GM23338 (cell line): ENCODE data around the gene APBB3. TPM values are rescaled to one million over a fixed set of nuclear protein-coding genes. Genes with fewer than 3 reads are reported as not detected.
A peak's percentile ranks its signal among the peaks of the same experiment; 100 is the strongest.

Experiments
- ATAC-seq: fragments of 200-7000 bp; cut with Tn5 transposase; 3 replicates; pipeline ENCODE4 v1.9.1; 2020
- DNase-seq: peaks from one replicate; pipeline ENCODE4 v3.0.0-alpha.2; 2015; ENCODE audit warnings: low spot score
- H2AFZ ChIP-seq: fragments of 200-600 bp; sonication (generic); 2 replicates; pipeline ENCODE4 v1.8.0; 2016; ENCODE audit warnings: antibody characterized with exemption, mild to moderate bottlenecking, moderate library complexity
- H3F3A ChIP-seq: fragments of 200-600 bp; sonication (generic); replicated peaks from 2 replicates; pipeline ENCODE4 v1.8.0; 2017; ENCODE audit warnings: antibody characterized with exemption, mixed run types, low read depth
- H3K27ac ChIP-seq: fragments of 200-600 bp; sonication (generic); 2 replicates; pipeline ENCODE4 v1.6.1; 2016; ENCODE audit warnings: low read depth
- H3K27me3 ChIP-seq: fragments of 200-600 bp; sonication (generic); 2 replicates; pipeline ENCODE4 v1.8.0; 2016; ENCODE audit warnings: mild to moderate bottlenecking, mixed run types, moderate library complexity; ENCODE audit not compliant: insufficient read depth
- H3K36me3 ChIP-seq: fragments of 200-600 bp; sonication (generic); 2 replicates; pipeline ENCODE4 v1.8.0; 2016; ENCODE audit warnings: mild to moderate bottlenecking; ENCODE audit not compliant: insufficient read depth
- H3K4me1 ChIP-seq: fragments of 200-600 bp; sonication (generic); 2 replicates; pipeline ENCODE4 v1.8.0; 2016; ENCODE audit warnings: mild to moderate bottlenecking, moderate library complexity; ENCODE audit not compliant: insufficient read depth
- H3K4me2 ChIP-seq: fragments of 200-600 bp; sonication (generic); 2 replicates; pipeline ENCODE4 v1.7.1; 2017; ENCODE audit warnings: mixed run types
- H3K4me3 ChIP-seq: fragments of 200-600 bp; sonication (generic); 2 replicates; pipeline ENCODE4 v1.6.1; 2016; ENCODE audit warnings: mixed run types
- H3K79me2 ChIP-seq: fragments of 200-600 bp; sonication (generic); replicated peaks from 2 replicates; pipeline ENCODE4 v1.8.0; 2017; ENCODE audit warnings: mild to moderate bottlenecking; ENCODE audit not compliant: insufficient read depth
- H3K9me2 ChIP-seq: fragments of 200-600 bp; sonication (generic); 2 replicates; pipeline ENCODE4 v1.8.0; 2017; ENCODE audit not compliant: insufficient read depth
- H4K20me1 ChIP-seq: fragments of 200-600 bp; sonication (generic); replicated peaks from 2 replicates; pipeline ENCODE4 v1.8.0; 2017; ENCODE audit warnings: mild to moderate bottlenecking; ENCODE audit not compliant: insufficient read depth
- H3K27ac Mint-ChIP-seq: 2 replicates; pipeline ENCODE4 v1.8.0; 2020; ENCODE audit warnings: inconsistent platforms, mild to moderate bottlenecking, moderate library complexity, mixed read lengths
- H3K27me3 Mint-ChIP-seq: 3 replicates; pipeline ENCODE4 v1.8.0; 2022; ENCODE audit warnings: low read depth, mild to moderate bottlenecking, moderate library complexity, mixed read lengths, inconsistent platforms; ENCODE audit not compliant: insufficient read depth, poor library complexity
- H3K36me3 Mint-ChIP-seq: 3 replicates; pipeline ENCODE4 v1.8.0; 2021; ENCODE audit warnings: low read depth, mild to moderate bottlenecking, inconsistent platforms, moderate library complexity, mixed read lengths
- H3K4me1 Mint-ChIP-seq: 3 replicates; pipeline ENCODE4 v1.8.0; 2020; ENCODE audit warnings: mild to moderate bottlenecking, inconsistent platforms, mixed read lengths
- H3K4me3 Mint-ChIP-seq: 3 replicates; pipeline ENCODE4 v1.8.0; 2021; ENCODE audit warnings: moderate library complexity, mild to moderate bottlenecking, inconsistent platforms, mixed read lengths
- H3K9me3 Mint-ChIP-seq: 3 replicates; pipeline ENCODE4 v1.8.0; 2020; ENCODE audit warnings: moderate library complexity, mild to moderate bottlenecking, inconsistent platforms, mixed read lengths
- CREB1 ChIP-seq: fragments of 250-450 bp; sonication (Bioruptor Pico); IDR thresholded peaks from 2 replicates; pipeline ENCODE4 v1.5.0; 2020; ENCODE audit warnings: low read depth, mild to moderate bottlenecking, moderate library complexity
- EZH2 ChIP-seq: fragments of 200-600 bp; sonication (generic); IDR thresholded peaks from one replicate; pipeline ENCODE4 v1.8.0; 2017; ENCODE audit warnings: antibody characterized with exemption, mild to moderate bottlenecking, low read depth; ENCODE audit not compliant: unreplicated experiment
- EZH2phosphoT487 ChIP-seq: fragments of 200-600 bp; sonication (generic); IDR thresholded peaks from one replicate; pipeline ENCODE4 v1.8.1; 2018; ENCODE audit warnings: antibody characterized with exemption; ENCODE audit not compliant: unreplicated experiment
- POLR2AphosphoS5 ChIP-seq: IDR thresholded peaks from 2 replicates; pipeline ENCODE4 v1.6.1; 2016; ENCODE audit warnings: antibody characterized with exemption, low read depth
- REST ChIP-seq: IDR thresholded peaks from one replicate; pipeline ENCODE4 v1.6.1; 2018; ENCODE audit warnings: antibody characterized with exemption; ENCODE audit not compliant: unreplicated experiment
- ZNF114 ChIP-seq: fragments of 250-450 bp; sonication (Bioruptor Pico); IDR thresholded peaks from 2 replicates; pipeline ENCODE4 v1.5.0; 2020; ENCODE audit warnings: mild to moderate bottlenecking, moderate library complexity
- polyA plus RNA-seq: library from polyadenylated mRNA; unstranded; fragments of >200 nt; fragmentation: Nextera tagmentation; extraction: Ambion mirVana; gene quantifications from 2 replicates; pipeline ENCODE4 v1.2.1, GENCODE V29; 2016
- total RNA-seq: library from RNA; depleted of rRNA; stranded (reverse); fragments of >200 nt; shearing (Covaris generic); gene quantifications from 2 replicates; pipeline ENCODE4 v1.2.3, GENCODE V29; 2014
- TF ChIP-seq, protein P1 (sequence below): IDR thresholded peaks from 2 replicates; pipeline ENCODE4 v1.6.1; 2016; ENCODE audit warnings: antibody characterized with exemption

APBB3 gene
- total and polyA plus RNA-seq, 2 experiments from 2014 or later: 9.0 to 15.4 TPM

- Mint-ChIP-seq H3K27me3 (peaks cover 20% of the 10 kb centered on the region), H3K9me3 (no peaks in the 10 kb centered on the region; the same call in 2 of the 3 replicates), H3K36me3 (peaks cover 14% of the 10 kb centered on the region), H3K4me1 (peaks cover 23% of the 10 kb centered on the region), H3K27ac (no peak overlapping the region), H3K4me3 (no peak overlapping the region; the same call in 2 of the 3 replicates)
- DNase-seq (no peak), ATAC-seq (no peak)
- H3K4me2 ChIP-seq: no peak overlapping the region
- H2AFZ ChIP-seq: no peak overlapping the region
- 0 out of 2 replicates have a peak, but pooled peaks cover 2% of the 10 kb centered on the region for H3F3A ChIP-seq
- no peaks in the 10 kb centered on the region for H3K36me3 ChIP-seq
- no peaks in the 10 kb centered on the region; the same call in 1 of the 2 replicates for H4K20me1 ChIP-seq
- peaks cover 35% of the 10 kb centered on the region for H3K79me2 ChIP-seq
- no peak overlapping the region for H3K27ac ChIP-seq
- peaks cover 18% of the 10 kb centered on the region for H3K4me1 ChIP-seq
- no peak overlapping the region for H3K4me3 ChIP-seq
- H3K27me3 ChIP-seq: no peaks in the 10 kb centered on the region
- H3K9me2 ChIP-seq: no peaks in the 10 kb centered on the region; the same call in 1 of the 2 replicates
- no peak for TF ChIP-seq REST
- no peak for TF ChIP-seq EZH2
- TF ChIP-seq POLR2AphosphoS5: no peak
- no peak for TF ChIP-seq CREB1 (CRISPR knock-in tag)
Measured at GRCh38 chr5:140558542-140558941, 5.9 kb downstream of the APBB3 start.

- Histone ChIP-seq H3K27me3 (no peaks in the 10 kb centered on the region), H3K79me2 (peaks cover 40% of the 10 kb centered on the region), H3F3A (0 out of 2 replicates have a peak, but pooled peaks cover 2% of the 10 kb centered on the region), H3K9me2 (no peaks in the 10 kb centered on the region; the same call in 1 of the 2 replicates), H2AFZ (peak overlapping the region; percentile 53; the same call in 1 of the 2 replicates), H3K27ac (peak overlapping the region; percentile 93), H4K20me1 (no peaks in the 10 kb centered on the region; the same call in 1 of the 2 replicates), H3K4me2 (peak overlapping the region; percentile 85), H3K4me1 (peaks cover 18% of the 10 kb centered on the region), H3K36me3 (no peaks in the 10 kb centered on the region), H3K4me3 (peak overlapping the region; percentile 80)
- H3K27ac Mint-ChIP-seq: peak overlapping the region; percentile 93
- DNase-seq (no peak), ATAC-seq (no peak)
- peaks cover 20% of the 10 kb centered on the region for H3K36me3 Mint-ChIP-seq
- peaks cover 21% of the 10 kb centered on the region for H3K4me1 Mint-ChIP-seq
- no peaks in the 10 kb centered on the region; the same call in 2 of the 3 replicates for H3K9me3 Mint-ChIP-seq
- H3K4me3 Mint-ChIP-seq: peak overlapping the region; percentile 80
- peaks cover 20% of the 10 kb centered on the region for H3K27me3 Mint-ChIP-seq
- TF ChIP-seq, protein P1, sequence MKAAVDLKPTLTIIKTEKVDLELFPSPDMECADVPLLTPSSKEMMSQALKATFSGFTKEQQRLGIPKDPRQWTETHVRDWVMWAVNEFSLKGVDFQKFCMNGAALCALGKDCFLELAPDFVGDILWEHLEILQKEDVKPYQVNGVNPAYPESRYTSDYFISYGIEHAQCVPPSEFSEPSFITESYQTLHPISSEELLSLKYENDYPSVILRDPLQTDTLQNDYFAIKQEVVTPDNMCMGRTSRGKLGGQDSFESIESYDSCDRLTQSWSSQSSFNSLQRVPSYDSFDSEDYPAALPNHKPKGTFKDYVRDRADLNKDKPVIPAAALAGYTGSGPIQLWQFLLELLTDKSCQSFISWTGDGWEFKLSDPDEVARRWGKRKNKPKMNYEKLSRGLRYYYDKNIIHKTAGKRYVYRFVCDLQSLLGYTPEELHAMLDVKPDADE: no peak
- TF ChIP-seq ZNF114 (CRISPR knock-in tag) (no peak), CREB1 (CRISPR knock-in tag) (no peak), EZH2phosphoT487 (no peak), REST (no peak), EZH2 (no peak)
Measured at GRCh38 chr5:140557965-140558364, 6.4 kb downstream of the APBB3 start.
